HG03196 (cell line): ENCODE results near the gene POU4F1.

Source experiments
- ATAC-seq: cut with Tn5 transposase; IDR thresholded peaks from one replicate; pipeline ENCODE4 v1.9.1; 2021; ENCODE audit not compliant: unreplicated experiment

The POU4F1 gene

DNA sequence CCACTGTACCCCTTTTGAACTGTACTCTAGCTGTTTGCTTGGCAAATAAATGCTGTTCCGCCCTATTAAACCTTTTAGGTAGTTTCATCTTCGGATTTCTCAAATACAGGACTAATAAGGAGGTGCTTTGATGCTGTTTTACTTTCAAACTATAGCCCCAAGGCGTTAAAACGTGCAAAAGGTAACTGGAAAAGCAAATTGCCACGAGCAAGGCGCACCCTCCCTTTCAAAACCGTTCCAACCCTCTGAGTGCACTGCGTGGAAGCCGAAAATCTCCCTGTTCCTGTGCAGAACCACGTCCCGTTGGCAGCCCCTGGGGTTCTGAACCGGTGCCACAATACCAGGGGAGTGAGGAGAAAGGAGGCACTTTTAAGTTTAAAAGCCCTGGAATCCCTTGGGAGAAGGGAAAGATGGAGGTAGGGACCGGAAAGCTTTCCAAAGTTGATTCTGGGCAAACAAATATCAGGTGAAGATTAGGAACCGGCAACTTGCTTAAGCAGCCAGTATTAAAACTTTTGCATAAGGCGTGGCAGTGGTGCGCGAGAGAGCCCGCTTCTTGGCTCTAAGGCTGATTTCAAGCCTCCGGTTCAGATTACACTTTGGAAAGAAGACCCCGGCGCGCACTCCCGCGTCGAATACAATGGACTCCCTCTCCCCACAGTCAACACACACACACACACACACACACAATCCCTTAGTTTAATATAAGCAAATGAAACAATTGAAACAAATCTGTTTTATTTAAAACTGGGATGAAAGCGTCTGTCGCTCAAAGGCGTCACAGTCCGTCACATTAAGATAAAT is 9.5 kb downstream of the POU4F1 start:
- no peak for ATAC-seq

- no peak for ATAC-seq
Observed at GRCh38 chr13:78593129-78593528, 10.2 kb downstream of the POU4F1 start.

- no peak for ATAC-seq
Observed at GRCh38 chr13:78592584-78592983, 10.8 kb downstream of the POU4F1 start.

DNA sequence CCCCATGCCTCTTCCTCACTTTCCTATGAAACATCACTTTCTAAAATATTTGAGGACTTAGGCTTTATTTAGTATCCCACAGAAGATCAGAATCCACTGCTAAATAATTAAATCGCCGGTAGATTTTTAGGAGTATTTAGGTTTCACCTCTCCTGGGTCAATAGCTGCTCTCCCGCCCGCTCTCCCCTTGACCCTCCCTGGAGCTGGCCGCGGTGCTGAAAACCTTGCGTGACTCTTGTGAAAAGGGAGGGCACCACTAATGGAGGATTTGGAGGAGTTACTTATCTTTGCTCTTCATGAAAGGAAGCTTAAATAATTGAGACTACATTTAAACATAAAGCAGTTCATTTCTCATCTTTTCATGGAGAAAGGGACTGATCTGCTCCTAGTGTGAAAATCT is 14.1 kb downstream of the POU4F1 start:
- ATAC-seq = no peak

- ATAC-seq = no peak
Observed at GRCh38 chr13:78587395-78587794, 16.0 kb downstream of the POU4F1 start.

DNA sequence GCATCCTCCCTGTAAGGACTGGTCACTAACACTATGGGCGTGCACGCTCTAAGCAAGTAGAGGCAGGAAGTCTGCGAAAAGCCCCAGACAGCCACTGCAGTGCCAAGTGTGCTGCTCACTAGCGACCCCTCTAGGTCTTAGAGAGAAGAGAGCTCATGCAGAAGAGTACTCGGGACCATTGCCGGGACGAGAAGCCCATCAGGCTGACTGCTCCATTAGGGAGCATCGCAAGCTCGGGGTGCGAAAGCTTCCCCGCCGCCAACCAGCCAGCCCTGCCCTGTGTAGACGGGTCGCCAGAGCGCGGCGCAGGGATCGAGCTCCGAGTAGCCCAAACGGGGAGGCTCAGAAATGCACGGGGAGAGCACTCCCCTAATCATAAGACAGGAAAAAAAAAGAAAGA is 16.6 kb downstream of the POU4F1 start:
- ATAC-seq = no peak

GRCh38 chr13:78576261-78576660 is 27.1 kb downstream of the POU4F1 start:
- no peak for ATAC-seq

GRCh38 chr13:78572459-78572858 is 30.9 kb downstream of the POU4F1 start:
- no peak for ATAC-seq

- ATAC-seq = no peak
Observed at GRCh38 chr13:78569029-78569428, 34.3 kb downstream of the POU4F1 start.

- ATAC-seq = no peak
Observed at GRCh38 chr13:78566631-78567030, 36.7 kb downstream of the POU4F1 start.

DNA sequence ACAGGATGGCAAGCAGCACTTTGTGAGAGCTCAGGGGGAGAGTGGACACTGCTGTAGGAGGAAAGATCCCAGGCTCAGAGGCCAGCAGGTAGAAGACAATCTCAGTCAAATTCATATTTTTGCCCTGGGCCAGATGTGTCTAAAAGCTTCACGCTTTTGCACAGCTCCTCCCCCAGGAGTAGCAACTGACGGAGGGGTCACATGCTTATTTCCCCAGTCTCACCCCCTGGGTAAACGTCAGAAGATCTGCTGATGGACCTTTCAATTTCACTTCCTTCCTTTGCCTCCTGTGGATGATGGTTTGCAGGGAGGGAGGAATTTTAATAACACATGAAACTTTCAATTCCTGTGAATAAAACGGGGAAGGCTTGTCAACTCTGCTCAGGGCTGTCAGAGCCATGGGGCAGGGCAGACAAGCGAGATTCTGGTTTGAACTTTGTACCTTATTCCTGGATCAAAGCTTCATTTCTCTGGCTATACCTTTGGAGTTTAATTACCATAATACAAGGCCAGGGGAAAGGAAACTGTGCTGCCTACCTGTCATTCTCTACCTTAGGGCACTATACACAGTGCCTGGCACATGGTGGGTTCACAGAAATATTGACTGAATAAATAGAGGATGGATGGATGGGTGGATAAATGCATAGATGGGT is 41.0 kb downstream of the POU4F1 start:
- ATAC-seq = no peak
